H9 (cell line): Measurements from ENCODE around the gene FAM228B. TPM values are rescaled to one million over a fixed set of nuclear protein-coding genes. Genes with fewer than 3 reads are reported as not detected.
A peak's percentile ranks its signal among the peaks of the same experiment; 100 is the strongest.

ENCODE experiments used
- DNase-seq: peaks from one replicate; pipeline ENCODE4 v3.0.0-alpha.2; 2017
- H2AFZ ChIP-seq: one replicate; pipeline ENCODE4 v1.6.1; 2013; ENCODE audit warnings: mild to moderate bottlenecking, low read length, control low read depth, moderate library complexity
- H2AK5ac ChIP-seq: 2 replicates; pipeline ENCODE4 v1.6.1; 2013; ENCODE audit warnings: low read length, control low read depth, mixed read lengths; ENCODE audit not compliant: insufficient read length
- H2BK120ac ChIP-seq: one replicate; pipeline ENCODE4 v1.6.1; 2013; ENCODE audit warnings: low read depth, mild to moderate bottlenecking, low read length, control low read depth, inconsistent platforms; ENCODE audit not compliant: poor library complexity, severe bottlenecking
- H2BK12ac ChIP-seq: 2 replicates; pipeline ENCODE4 v1.6.1; 2013; ENCODE audit warnings: low read length, control low read depth, mixed read lengths, low read depth; ENCODE audit not compliant: insufficient read length
- H2BK15ac ChIP-seq: 2 replicates; pipeline ENCODE4 v1.6.1; 2013; ENCODE audit warnings: low read depth, low read length, control low read depth
- H2BK20ac ChIP-seq: one replicate; pipeline ENCODE4 v1.6.1; 2013; ENCODE audit warnings: low read depth, mild to moderate bottlenecking, low read length, control low read depth, inconsistent platforms; ENCODE audit not compliant: poor library complexity, severe bottlenecking
- H2BK5ac ChIP-seq: 2 replicates; pipeline ENCODE4 v1.6.1; 2013; ENCODE audit warnings: low read length, control low read depth, mixed read lengths; ENCODE audit not compliant: insufficient read length
- H3K14ac ChIP-seq: 2 replicates; pipeline ENCODE4 v1.6.1; 2013; ENCODE audit warnings: low read length, control low read depth; ENCODE audit not compliant: insufficient read depth
- H3K18ac ChIP-seq: 2 replicates; pipeline ENCODE4 v1.6.1; 2013; ENCODE audit warnings: low read depth, mild to moderate bottlenecking, mixed read lengths, low read length, control low read depth; ENCODE audit not compliant: insufficient read length
- H3K23ac ChIP-seq: 2 replicates; pipeline ENCODE4 v1.6.1; 2013; ENCODE audit warnings: low read length, control low read depth, mixed read lengths, low read depth; ENCODE audit not compliant: insufficient read length
- H3K23me2 ChIP-seq: 2 replicates; pipeline ENCODE4 v1.6.1; 2013; ENCODE audit warnings: low read depth, mild to moderate bottlenecking, mixed read lengths, low read length, control low read depth; ENCODE audit not compliant: insufficient read length, poor library complexity, severe bottlenecking
- H3K27ac ChIP-seq: 2 replicates; pipeline ENCODE4 v1.5.1; 2013; ENCODE audit warnings: low read length, control low read depth, mixed read lengths, low read depth; ENCODE audit not compliant: insufficient read length
- H3K27me3 ChIP-seq: 2 replicates; pipeline ENCODE4 v1.6.1; 2013; ENCODE audit warnings: low read length, control low read depth, inconsistent platforms; ENCODE audit not compliant: insufficient read depth
- H3K4ac ChIP-seq: 2 replicates; pipeline ENCODE4 v1.6.1; 2013; ENCODE audit warnings: low read depth, mild to moderate bottlenecking, control low read depth, inconsistent platforms, low read length, moderate library complexity
- H3K4me1 ChIP-seq: 2 replicates; pipeline ENCODE4 v1.6.1; 2013; ENCODE audit warnings: low read length, control low read depth, inconsistent platforms; ENCODE audit not compliant: insufficient read depth
- H3K4me2 ChIP-seq: 2 replicates; pipeline ENCODE4 v1.6.1; 2013; ENCODE audit warnings: low read length, control low read depth, mixed read lengths; ENCODE audit not compliant: insufficient read length, insufficient read depth
- H3K56ac ChIP-seq: 2 replicates; pipeline ENCODE4 v1.6.1; 2013; ENCODE audit warnings: low read depth, mild to moderate bottlenecking, mixed read lengths, low read length, control low read depth; ENCODE audit not compliant: insufficient read length
- H3K79me1 ChIP-seq: 2 replicates; pipeline ENCODE4 v1.6.1; 2013; ENCODE audit warnings: low read depth, mild to moderate bottlenecking, moderate library complexity, low read length, control low read depth, inconsistent platforms; ENCODE audit not compliant: insufficient read depth, poor library complexity, severe bottlenecking
- H3K79me2 ChIP-seq: 2 replicates; pipeline ENCODE4 v1.6.1; 2013; ENCODE audit warnings: low read length, control low read depth, inconsistent platforms; ENCODE audit not compliant: insufficient read depth
- H3K9ac ChIP-seq: 2 replicates; pipeline ENCODE4 v1.6.1; 2013; ENCODE audit warnings: low read length, control low read depth, mixed read lengths; ENCODE audit not compliant: insufficient read length; ENCODE audit errors: extremely low read depth
- H3K9me3 ChIP-seq: one replicate; pipeline ENCODE4 v1.6.1; 2013; ENCODE audit warnings: low read depth, low read length, inconsistent platforms; ENCODE audit not compliant: control insufficient read depth
- H3T11ph ChIP-seq: one replicate; pipeline ENCODE4 v1.6.1; 2013; ENCODE audit warnings: mild to moderate bottlenecking, low read length, control low read depth, inconsistent platforms
- H4K20me1 ChIP-seq: one replicate; pipeline ENCODE4 v1.6.1; 2013; ENCODE audit not compliant: control insufficient read depth, insufficient read length, insufficient read depth
- H4K5ac ChIP-seq: 2 replicates; pipeline ENCODE4 v1.6.1; 2013; ENCODE audit warnings: low read depth, mild to moderate bottlenecking, mixed read lengths, low read length, control low read depth; ENCODE audit not compliant: insufficient read length
- H4K8ac ChIP-seq: replicated peaks from 2 replicates; pipeline ENCODE4 v1.6.1; 2013; ENCODE audit warnings: low read length, control low read depth, mixed read lengths, low read depth; ENCODE audit not compliant: insufficient read length
- H4K91ac ChIP-seq: 2 replicates; pipeline ENCODE4 v1.6.1; 2013; ENCODE audit warnings: low read depth, mild to moderate bottlenecking, moderate library complexity, mixed read lengths, low read length, control low read depth; ENCODE audit not compliant: insufficient read length
- H3K27ac Mint-ChIP-seq, 3 experiments: 2 replicates in 2 of 3; 3 replicates in 1 of 3; pipeline ENCODE4 v1.8.0; 2020 to 2021; ENCODE audit warnings: mixed read lengths in 3 of 3, mild to moderate bottlenecking in 1 of 3, moderate library complexity in 1 of 3
- H3K27me3 Mint-ChIP-seq: 2 replicates; pipeline ENCODE4 v1.8.0; 2021; ENCODE audit warnings: low read depth, mild to moderate bottlenecking, moderate library complexity, mixed read lengths
- H3K36me3 Mint-ChIP-seq, 3 experiments: 2 replicates in 2 of 3; 3 replicates in 1 of 3; pipeline ENCODE4 v1.8.0; 2020 to 2021; ENCODE audit warnings: low read depth in 3 of 3, mixed read lengths in 3 of 3; ENCODE audit not compliant: insufficient read depth in 1 of 3
- H3K4me1 Mint-ChIP-seq, 2 experiments: 2 replicates each; pipeline ENCODE4 v1.8.0; 2020; ENCODE audit warnings: mixed read lengths in 2 of 2
- H3K4me3 Mint-ChIP-seq, 2 experiments: 2 replicates in 1 of 2; 3 replicates in 1 of 2; pipeline ENCODE4 v1.8.0; 2020 to 2021; ENCODE audit warnings: mild to moderate bottlenecking in 2 of 2, mixed read lengths in 2 of 2, moderate library complexity in 1 of 2
- H3K9me3 Mint-ChIP-seq, 2 experiments: 2 replicates in 1 of 2; 3 replicates in 1 of 2; pipeline ENCODE4 v1.8.0; 2020; ENCODE audit warnings: mild to moderate bottlenecking in 2 of 2, mixed read lengths in 2 of 2, moderate library complexity in 1 of 2
- CTCF ChIP-seq: fragments of 200-600 bp; sonication (generic); conservative IDR thresholded peaks from 3 replicates; pipeline ENCODE4 v1.8.0; 2021; ENCODE audit warnings: antibody characterized with exemption, mild to moderate bottlenecking
- WGBS: extraction: QIAGEN DNeasy Blood & Tissue Kit; methylation state at CpG from one replicate; pipeline ENCODE4 v1.1.7; 2013; ENCODE audit warnings: missing lambda C conversion rate, low lambda C conversion rate, mixed read lengths; ENCODE audit not compliant: insufficient read length; ENCODE audit errors: extremely low coverage; 5-methylcytosine and 5-hydroxymethylcytosine counted together
- total RNA-seq: library from RNA; stranded (reverse); gene quantifications from 2 replicates; pipeline ENCODE4 v1.2.1, GENCODE V29; 2021

Gene FAM228B
- total RNA-seq, 1 experiment from 2014 or later, result 6.5 TPM

- Histone ChIP-seq H3K4me2 (peak within 1 kb of the TSS; percentile 97), H4K20me1 (no peaks in the 10 kb centered on the region), H2AK5ac (no peak within 1 kb of the TSS), H2BK20ac (no peak within 1 kb of the TSS), H3K27me3 (no peaks in the 10 kb centered on the region), H4K8ac (no peak within 1 kb of the TSS), H3K79me1 (peaks cover 2% of the 10 kb centered on the region), H2AFZ (no peak within 1 kb of the TSS), H2BK5ac (no peak within 1 kb of the TSS), H2BK12ac (no peak within 1 kb of the TSS), H3K79me2 (no peaks in the 10 kb centered on the region; the same call in 1 of the 2 replicates), H3T11ph (no peak within 1 kb of the TSS), H4K5ac (peak within 1 kb of the TSS; percentile 45), H3K9ac (peak within 1 kb of the TSS; percentile 87), H3K27ac (peak within 1 kb of the TSS; percentile 88), H3K14ac (peak within 1 kb of the TSS; percentile 73), H3K23me2 (peaks cover 11% of the 10 kb centered on the region), H2BK15ac (no peak within 1 kb of the TSS), H3K23ac (no peak within 1 kb of the TSS), H2BK120ac (no peak within 1 kb of the TSS), H3K56ac (no peak within 1 kb of the TSS), H4K91ac (no peak within 1 kb of the TSS), H3K4me1 (peaks cover 3% of the 10 kb centered on the region; the same call in 1 of the 2 replicates), H3K9me3 (no peaks in the 10 kb centered on the region), H3K18ac (peak within 1 kb of the TSS; percentile 43), H3K4ac (no peak within 1 kb of the TSS)
- no peak for TF ChIP-seq CTCF
- peak; percentile 100 for DNase-seq
- H3K27ac Mint-ChIP-seq, result peak within 1 kb of the TSS; percentile 99 to 100 (median 99)
- no peaks in the 10 kb centered on the region for H3K27me3 Mint-ChIP-seq
- peaks cover 17 to 19% of the 10 kb centered on the region in 2 experiments for H3K4me1 Mint-ChIP-seq
- H3K4me3 Mint-ChIP-seq, result peak within 1 kb of the TSS; percentile 97 to 99
- no CpG with 5 or more reads among the region's 64 CpGs for WGBS
- peaks cover 15 to 48% (median 45%) of the 10 kb centered on the region in 3 experiments for H3K36me3 Mint-ChIP-seq
- no peaks in the 10 kb centered on the region for H3K9me3 Mint-ChIP-seq
These were observed 47.1 kb upstream of the FAM228B start, which contains the start of gene SF3B6 for GRCh38 chr2:24075915-24076848. Gene SF3B6, minus strand, starts transcription at chr2:24076326. Its CDS starts 97 bp downstream, at chr2:24076229.
